Measurements from ENCODE around the gene TAS2R39. TPM values are rescaled to one million over a fixed set of nuclear protein-coding genes. Genes with fewer than 3 reads are reported as not detected.
"Not testable (repeated sequence)": the region's sequence is repeated elsewhere in the genome, so short reads cannot be mapped to it uniquely, and the experiment has no call there.

TAS2R39 gene
- total RNA-seq, 1 donor from 2014 or later: not detected

- H3K36me3 ChIP-seq (ENCODE audit: control insufficient read depth, insufficient read depth, low read length): no peaks in the 10 kb centered on the region
- FAIRE-seq (no peak), DNase-seq (ENCODE audit: low read depth) (peak; percentile 56)
- no peak overlapping the region for H3K4me3 ChIP-seq (ENCODE audit: low read depth, low read length)
- TF ChIP-seq CTCF (IDR thresholded peaks at IDR 0.05; ENCODE audit: insufficient read depth, low read length, severe bottlenecking): no peak
- H3K27me3 ChIP-seq (ENCODE audit: control insufficient read depth, insufficient read depth, low read length): peaks cover 2% of the 10 kb centered on the region
These were observed 10.9 kb upstream of the TAS2R39 start for GRCh38 chr7:143172354-143172753.

- Histone ChIP-seq H3K4me3 (ENCODE audit: low read depth, low read length) (no peak overlapping the region), H3K27me3 (ENCODE audit: control insufficient read depth, insufficient read depth, low read length) (no peaks in the 10 kb centered on the region), H3K36me3 (ENCODE audit: control insufficient read depth, insufficient read depth, low read length) (no peaks in the 10 kb centered on the region)
- no peak for FAIRE-seq
- no peak for DNase-seq (ENCODE audit: low read depth)
- no peak for TF ChIP-seq CTCF (IDR thresholded peaks at IDR 0.05; ENCODE audit: insufficient read depth, low read length, severe bottlenecking)
These were observed 7.1 kb upstream of the TAS2R39 start for GRCh38 chr7:143176128-143176527.

GRCh38 chr7:143177374-143178119 is 5.7 kb upstream of the TAS2R39 start:
- FAIRE-seq (no peak), DNase-seq (ENCODE audit: low read depth) (no peak)
- no peak overlapping the region for H3K4me3 ChIP-seq (ENCODE audit: low read depth, low read length)
- TF ChIP-seq CTCF (IDR thresholded peaks at IDR 0.05; ENCODE audit: insufficient read depth, low read length, severe bottlenecking): no peak
- no peaks in the 10 kb centered on the region for H3K36me3 ChIP-seq (ENCODE audit: control insufficient read depth, insufficient read depth, low read length)
- no peaks in the 10 kb centered on the region for H3K27me3 ChIP-seq (ENCODE audit: control insufficient read depth, insufficient read depth, low read length)

GRCh38 chr7:143180771-143181170 is 2.4 kb upstream of the TAS2R39 start:
- not testable (repeated sequence) for FAIRE-seq; DNase-seq (ENCODE audit: low read depth)

GRCh38 chr7:143181349-143181748 is 1.9 kb upstream of the TAS2R39 start:
- FAIRE-seq: no peak
- Histone ChIP-seq H3K4me3 (ENCODE audit: low read depth, low read length) (no peak overlapping the region), H3K36me3 (ENCODE audit: control insufficient read depth, insufficient read depth, low read length) (no peaks in the 10 kb centered on the region)

More at GRCh38 chr7:143180771-143181170, 2.4 kb upstream of the TAS2R39 start:
- H3K36me3 ChIP-seq (ENCODE audit: control insufficient read depth, insufficient read depth, low read length); H3K27me3 ChIP-seq (ENCODE audit: control insufficient read depth, insufficient read depth, low read length); H3K4me3 ChIP-seq (ENCODE audit: low read depth, low read length): not testable (repeated sequence)

GRCh38 chr7:143185551-143185950 is 2.3 kb downstream of the TAS2R39 start:
- no peak overlapping the region for H3K4me3 ChIP-seq (ENCODE audit: low read depth, low read length)
- FAIRE-seq (no peak), DNase-seq (ENCODE audit: low read depth) (no peak)
- TF ChIP-seq CTCF (IDR thresholded peaks at IDR 0.05; ENCODE audit: insufficient read depth, low read length, severe bottlenecking): no peak
- H3K27me3 ChIP-seq (ENCODE audit: control insufficient read depth, insufficient read depth, low read length): no peaks in the 10 kb centered on the region
- H3K36me3 ChIP-seq (ENCODE audit: control insufficient read depth, insufficient read depth, low read length): no peaks in the 10 kb centered on the region

More at GRCh38 chr7:143181349-143181748, 1.9 kb upstream of the TAS2R39 start:
- no peaks in the 10 kb centered on the region for H3K27me3 ChIP-seq (ENCODE audit: control insufficient read depth, insufficient read depth, low read length)
- no peak for TF ChIP-seq CTCF (IDR thresholded peaks at IDR 0.05; ENCODE audit: insufficient read depth, low read length, severe bottlenecking)
- no peak for DNase-seq (ENCODE audit: low read depth)
